GM12878 (cell line): ENCODE data around the gene NACA. TPM values are rescaled to one million over a fixed set of nuclear protein-coding genes. Genes with fewer than 3 reads are reported as not detected.
A peak's percentile ranks its signal among the peaks of the same experiment; 100 is the strongest.

Experiments used
- ATAC-seq: fragments of 200-7000 bp; cut with Tn5 transposase; 3 replicates; pipeline ENCODE4 v1.9.1; 2020; ENCODE audit warnings: mild to moderate bottlenecking, moderate library complexity
- BruUV-seq: library from RNA; stranded (reverse); fragments of 400-500 nt; replicated peaks from 2 replicates; lab custom pipeline; 2021; lab: Mats Ljungman, UMichigan
- CTCF ChIA-PET: fragments of 300-600 bp; sonication (Branson Sonifier 250); formaldehyde crosslinking; extraction: SDS; loops from one replicate; lab custom pipeline; 2021; ENCODE audit warnings: inconsistent platforms; lab: Yijun Ruan, JAX
- POLR2A ChIA-PET: fragments of 350-600 bp; formaldehyde crosslinking; extraction: SDS; loops from one replicate; lab custom pipeline; 2021; ENCODE audit warnings: inconsistent platforms; lab: Charles Lee
- RAD21 ChIA-PET: fragments of 300-600 bp; sonication (Branson Sonifier 250); formaldehyde crosslinking; loops from one replicate; lab custom pipeline; 2023; ENCODE audit warnings: antibody characterized with exemption; ENCODE audit not compliant: unreplicated experiment; lab: Charles Lee
- SMC1A ChIA-PET: fragments of 300-600 bp; sonication (Branson Sonifier 250); formaldehyde crosslinking; loops from one replicate; lab custom pipeline; 2023; ENCODE audit not compliant: unreplicated experiment, uncharacterized antibody; lab: Charles Lee
- DNase-seq: peaks from one replicate; pipeline ENCODE4 v3.0.0-alpha.2; 2011; ENCODE audit warnings: low read depth, low spot score
- FAIRE-seq: peaks from 3 replicates; lab custom pipeline; 2011; peaks lifted over from hg19 to GRCh38; lab: Jason Lieb, UNC
- H2AFZ ChIP-seq: 2 replicates; pipeline ENCODE4 v1.6.0; 2011; ENCODE audit warnings: low read depth, low read length, control low read depth; ENCODE audit not compliant: control insufficient read depth
- H3K27ac ChIP-seq: 2 replicates; pipeline ENCODE4 v1.5.1; 2011; ENCODE audit warnings: control low read depth; ENCODE audit not compliant: control insufficient read depth, insufficient read depth
- H3K27me3 ChIP-seq, 2 experiments: replicated peaks in 1 of 2; 2 replicates each; pipeline versions ENCODE4 v1.6.0 to v1.6.1; 2011; ENCODE audit warnings: low read length in 1 of 2; ENCODE audit not compliant: control insufficient read depth in 2 of 2, insufficient read depth in 2 of 2
- H3K36me3 ChIP-seq, 2 experiments: 2 replicates each; pipeline ENCODE4 v1.5.1; 2011; ENCODE audit warnings: low read length in 1 of 2; ENCODE audit not compliant: control insufficient read depth in 2 of 2, insufficient read depth in 2 of 2
- H3K4me1 ChIP-seq: 2 replicates; pipeline ENCODE4 v1.6.1; 2011; ENCODE audit warnings: mild to moderate bottlenecking, low read length, moderate library complexity, mixed read lengths; ENCODE audit not compliant: control insufficient read depth, insufficient read depth
- H3K4me2 ChIP-seq: 2 replicates; pipeline ENCODE4 v1.6.0; 2011; ENCODE audit warnings: control low read depth; ENCODE audit not compliant: control insufficient read depth, insufficient read depth
- H3K4me3 ChIP-seq: fragments of 200-600 bp; sonication (generic); 2 replicates; pipeline ENCODE4 v1.5.1; 2016
- H3K79me2 ChIP-seq: 2 replicates; pipeline ENCODE4 v1.6.0; 2011; ENCODE audit warnings: low read length; ENCODE audit not compliant: control insufficient read depth, insufficient read depth
- H3K9ac ChIP-seq: 2 replicates; pipeline ENCODE4 v1.8.0; 2011; ENCODE audit warnings: low read length, control low read depth, mixed read lengths; ENCODE audit not compliant: control insufficient read depth, insufficient read depth
- H3K9me3 ChIP-seq: replicated peaks from 3 replicates; pipeline ENCODE4 v1.5.1; 2011; ENCODE audit warnings: mild to moderate bottlenecking, low read length; ENCODE audit not compliant: control insufficient read depth, insufficient read depth
- H4K20me1 ChIP-seq: 2 replicates; pipeline ENCODE4 v1.6.0; 2011; ENCODE audit not compliant: control insufficient read depth, insufficient read depth
- GATAD2B ChIP-seq: fragments of 450-650 bp; conservative IDR thresholded peaks from 2 replicates; pipeline ENCODE4 v1.6.1; 2017; ENCODE audit warnings: low read depth, mild to moderate bottlenecking, moderate library complexity
- HDAC6 ChIP-seq: fragments of 200-600 bp; sonication (generic); IDR thresholded peaks from one replicate; pipeline ENCODE4 v1.8.0; 2017; ENCODE audit warnings: antibody characterized with exemption; ENCODE audit not compliant: unreplicated experiment
- KAT2A ChIP-seq: conservative IDR thresholded peaks from 2 replicates; pipeline ENCODE4 v1.6.1; 2011; ENCODE audit warnings: low read depth, low read length; ENCODE audit not compliant: control insufficient read depth
- TCF3 ChIP-seq: IDR thresholded peaks from 2 replicates; pipeline ENCODE4 v1.6.1; 2012; ENCODE audit warnings: low read depth, mild to moderate bottlenecking, low read length, borderline replicate concordance; ENCODE audit not compliant: insufficient read depth
- WGBS: methylation state at CpG from one replicate; pipeline ENCODE4 v1.1.6; 2016; ENCODE audit warnings: low lambda C conversion rate; ENCODE audit not compliant: insufficient replicate concordance, insufficient coverage; ENCODE audit errors: missing lambda C conversion rate; 5-methylcytosine and 5-hydroxymethylcytosine counted together
- in situ Hi-C: fragments of 300-500 bp; cut with MboI; formaldehyde crosslinking; loops from 9 replicates; pipeline ENCODE4 v1.14.3; 2018; ENCODE audit warnings: mixed read lengths
- intact Hi-C: fragments of 100-400 bp; cut with micrococcal nuclease; formaldehyde crosslinking; loops from one replicate; pipeline ENCODE4 v1.14.2; 2022; ENCODE audit not compliant: unreplicated experiment
- polyA plus RNA-seq, 11 experiments: library from polyadenylated mRNA; depleted of rRNA in 4 of 11; unstranded in 6 of 11; stranded (reverse) in 5 of 11; fragments of >200 nt; fragmentation: Nextera tagmentation in 4 of 11; fragmentation: Illumina TruSeq in 1 of 11; extraction: Ambion mirVana in 4 of 11; extraction: Trizol in 1 of 11; gene quantifications; 1 replicate in 1 of 11; 2 replicates in 10 of 11; pipeline versions ENCODE4 v1.2.1 to v1.2.3, GENCODE V29; 2011 to 2016; ENCODE audit warnings: inconsistent platforms in 2 of 11, missing spikeins in 2 of 11, low read depth in 1 of 11
- total RNA-seq, 4 experiments: library from RNA; depleted of rRNA in 3 of 4; stranded (reverse); fragments of >200 nt in 3 of 4; fragmentation: Illumina TruSeq in 1 of 4; extraction: Trizol in 1 of 4; gene quantifications; 2 replicates each; pipeline versions ENCODE4 v1.2.1 to v1.2.3, GENCODE V29; 2013 to 2021
- TF ChIP-seq, protein P1 (sequence below): fragments of 150-350 bp; IDR thresholded peaks from 2 replicates; pipeline ENCODE4 v1.6.1; 2016; ENCODE audit warnings: low read depth, low read length
- TF ChIP-seq, protein P2 (sequence below), 3 experiments: IDR thresholded peaks in 2 of 3; conservative IDR thresholded peaks in 1 of 3; 2 replicates each; pipeline ENCODE4 v1.5.1; 2011; ENCODE audit warnings: low read depth in 3 of 3, low read length in 3 of 3, mild to moderate bottlenecking in 3 of 3, control low read depth in 2 of 3, moderate library complexity in 2 of 3, inconsistent platforms in 1 of 3, mixed read lengths in 1 of 3; ENCODE audit not compliant: control insufficient read depth in 2 of 3, insufficient read depth in 1 of 3; ENCODE audit errors: extremely low read depth in 1 of 3
- TF ChIP-seq, protein P3 (sequence below): fragments of 450-650 bp; formaldehyde crosslinking; IDR thresholded peaks from 2 replicates; pipeline ENCODE4 v1.5.0; 2022; ENCODE audit warnings: mild to moderate bottlenecking, missing genetic modification characterization
- TF ChIP-seq, protein P4 (sequence below): fragments of 450-650 bp; IDR thresholded peaks from 2 replicates; pipeline ENCODE4 v1.6.1; 2017; ENCODE audit warnings: mild to moderate bottlenecking, moderate library complexity

NACA gene
- total and polyA plus RNA-seq, 10 of the 15 experiments (the other 5 are each of a cell fraction or from before 2014, with no cell fraction given): 1,181 to 2,782 (median 1,905) TPM

DNA sequence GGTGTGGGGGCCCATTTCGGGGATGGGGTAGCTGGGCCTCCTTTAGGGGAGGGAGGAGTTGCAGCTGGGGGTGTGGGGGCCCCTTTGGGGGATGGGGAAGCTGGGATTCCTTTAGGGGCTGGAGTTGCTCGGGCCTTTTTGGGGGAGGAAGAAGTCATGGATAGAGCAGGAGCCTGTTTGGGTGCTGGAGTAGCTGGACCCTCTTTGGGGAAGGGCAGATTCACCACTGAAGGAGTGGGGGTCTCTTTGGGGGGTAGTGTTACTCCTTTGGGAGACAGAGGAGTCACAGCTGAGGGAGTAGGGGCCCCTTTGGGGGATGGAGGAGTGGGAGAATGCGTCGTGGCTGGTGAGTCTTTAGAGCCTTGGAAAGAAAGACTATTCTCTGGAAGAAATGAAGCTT, 6.5 kb downstream of the NACA start (continued):
- TF ChIP-seq, protein P1, sequence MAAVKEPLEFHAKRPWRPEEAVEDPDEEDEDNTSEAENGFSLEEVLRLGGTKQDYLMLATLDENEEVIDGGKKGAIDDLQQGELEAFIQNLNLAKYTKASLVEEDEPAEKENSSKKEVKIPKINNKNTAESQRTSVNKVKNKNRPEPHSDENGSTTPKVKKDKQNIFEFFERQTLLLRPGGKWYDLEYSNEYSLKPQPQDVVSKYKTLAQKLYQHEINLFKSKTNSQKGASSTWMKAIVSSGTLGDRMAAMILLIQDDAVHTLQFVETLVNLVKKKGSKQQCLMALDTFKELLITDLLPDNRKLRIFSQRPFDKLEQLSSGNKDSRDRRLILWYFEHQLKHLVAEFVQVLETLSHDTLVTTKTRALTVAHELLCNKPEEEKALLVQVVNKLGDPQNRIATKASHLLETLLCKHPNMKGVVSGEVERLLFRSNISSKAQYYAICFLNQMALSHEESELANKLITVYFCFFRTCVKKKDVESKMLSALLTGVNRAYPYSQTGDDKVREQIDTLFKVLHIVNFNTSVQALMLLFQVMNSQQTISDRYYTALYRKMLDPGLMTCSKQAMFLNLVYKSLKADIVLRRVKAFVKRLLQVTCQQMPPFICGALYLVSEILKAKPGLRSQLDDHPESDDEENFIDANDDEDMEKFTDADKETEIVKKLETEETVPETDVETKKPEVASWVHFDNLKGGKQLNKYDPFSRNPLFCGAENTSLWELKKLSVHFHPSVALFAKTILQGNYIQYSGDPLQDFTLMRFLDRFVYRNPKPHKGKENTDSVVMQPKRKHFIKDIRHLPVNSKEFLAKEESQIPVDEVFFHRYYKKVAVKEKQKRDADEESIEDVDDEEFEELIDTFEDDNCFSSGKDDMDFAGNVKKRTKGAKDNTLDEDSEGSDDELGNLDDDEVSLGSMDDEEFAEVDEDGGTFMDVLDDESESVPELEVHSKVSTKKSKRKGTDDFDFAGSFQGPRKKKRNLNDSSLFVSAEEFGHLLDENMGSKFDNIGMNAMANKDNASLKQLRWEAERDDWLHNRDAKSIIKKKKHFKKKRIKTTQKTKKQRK: no peak
- TF ChIP-seq GATAD2B: no peak

DNA sequence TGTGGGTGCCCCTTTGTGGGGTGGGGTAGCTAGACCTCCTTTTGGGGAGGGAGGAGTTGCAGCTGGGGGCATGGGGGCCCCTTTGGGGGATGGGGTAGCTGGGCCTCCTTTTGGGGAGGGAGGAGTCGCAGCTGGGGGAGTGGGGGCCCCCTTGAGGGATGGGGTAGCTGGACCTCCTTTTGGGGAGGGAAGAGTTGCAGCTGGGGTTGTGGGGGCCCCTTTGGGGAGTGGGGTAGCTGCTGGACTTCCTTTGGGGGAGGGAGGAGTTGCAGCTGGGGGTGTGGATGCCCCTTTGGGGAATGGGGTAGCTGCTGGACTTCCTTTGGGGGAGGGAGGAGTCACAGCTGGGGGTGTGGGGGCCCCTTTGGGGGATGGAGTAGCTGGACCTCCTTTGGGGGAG, 7.0 kb downstream of the NACA start:
- peaks cover 44% of the 10 kb centered on the region for H3K4me1 ChIP-seq
- H3K79me2 ChIP-seq: peaks cover 78% of the 10 kb centered on the region
- RAD21 ChIA-PET: interaction anchor here (0.6 to 1.4 kb wide), 3 partner anchors 34 to 315 kb away, joined by 3 to 4 read pairs (median 3); no protein-coding TSS in a partner anchor
- SMC1A ChIA-PET: no interaction called here
- H2AFZ ChIP-seq: no peak overlapping the region
- FAIRE-seq (no peak), DNase-seq (no peak), ATAC-seq (no peak)
- POLR2A ChIA-PET: interaction anchor here (0.6 to 0.7 kb wide), 2 partner anchors 16 to 125 kb away, joined by 3 read pairs; no protein-coding TSS in a partner anchor
- in situ Hi-C loops (no loop called here), intact Hi-C loops (no loop called here)
- no peak overlapping the region for H3K9ac ChIP-seq
- H3K36me3 ChIP-seq: peaks cover 28 to 48% of the 10 kb centered on the region in 2 experiments
- no peak overlapping the region for H3K4me3 ChIP-seq
- H4K20me1 ChIP-seq: peaks cover 40% of the 10 kb centered on the region
- H3K27ac ChIP-seq: no peak overlapping the region
- no peaks in the 10 kb centered on the region for H3K9me3 ChIP-seq
- CTCF ChIA-PET: interaction anchor here (1.2 to 1.6 kb wide), 3 partner anchors 29 to 393 kb away, joined by 3 read pairs; no protein-coding TSS in a partner anchor
- BruUV-seq: no TSS peak
- H3K4me2 ChIP-seq: peak overlapping the region; percentile 33; the same call in 1 of the 2 replicates
- H3K27me3 ChIP-seq: no peaks in the 10 kb centered on the region
- WGBS: no CpG with 5 or more reads among the region's 1 CpG
- TF ChIP-seq HDAC6 (no peak), TCF3 (no peak), KAT2A (no peak)
- TF ChIP-seq, protein P2, sequence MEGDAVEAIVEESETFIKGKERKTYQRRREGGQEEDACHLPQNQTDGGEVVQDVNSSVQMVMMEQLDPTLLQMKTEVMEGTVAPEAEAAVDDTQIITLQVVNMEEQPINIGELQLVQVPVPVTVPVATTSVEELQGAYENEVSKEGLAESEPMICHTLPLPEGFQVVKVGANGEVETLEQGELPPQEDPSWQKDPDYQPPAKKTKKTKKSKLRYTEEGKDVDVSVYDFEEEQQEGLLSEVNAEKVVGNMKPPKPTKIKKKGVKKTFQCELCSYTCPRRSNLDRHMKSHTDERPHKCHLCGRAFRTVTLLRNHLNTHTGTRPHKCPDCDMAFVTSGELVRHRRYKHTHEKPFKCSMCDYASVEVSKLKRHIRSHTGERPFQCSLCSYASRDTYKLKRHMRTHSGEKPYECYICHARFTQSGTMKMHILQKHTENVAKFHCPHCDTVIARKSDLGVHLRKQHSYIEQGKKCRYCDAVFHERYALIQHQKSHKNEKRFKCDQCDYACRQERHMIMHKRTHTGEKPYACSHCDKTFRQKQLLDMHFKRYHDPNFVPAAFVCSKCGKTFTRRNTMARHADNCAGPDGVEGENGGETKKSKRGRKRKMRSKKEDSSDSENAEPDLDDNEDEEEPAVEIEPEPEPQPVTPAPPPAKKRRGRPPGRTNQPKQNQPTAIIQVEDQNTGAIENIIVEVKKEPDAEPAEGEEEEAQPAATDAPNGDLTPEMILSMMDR (IDR thresholded peaks at IDR 0.05 in 2 of 3, conservative IDR thresholded peaks at IDR 0.05 in 1 of 3; ENCODE audit: control insufficient read depth in 2 of 3, extremely low read depth in 1 of 3, insufficient read depth in 1 of 3, low read depth in 3 of 3, low read length in 3 of 3): no peak
- TF ChIP-seq, protein P3, sequence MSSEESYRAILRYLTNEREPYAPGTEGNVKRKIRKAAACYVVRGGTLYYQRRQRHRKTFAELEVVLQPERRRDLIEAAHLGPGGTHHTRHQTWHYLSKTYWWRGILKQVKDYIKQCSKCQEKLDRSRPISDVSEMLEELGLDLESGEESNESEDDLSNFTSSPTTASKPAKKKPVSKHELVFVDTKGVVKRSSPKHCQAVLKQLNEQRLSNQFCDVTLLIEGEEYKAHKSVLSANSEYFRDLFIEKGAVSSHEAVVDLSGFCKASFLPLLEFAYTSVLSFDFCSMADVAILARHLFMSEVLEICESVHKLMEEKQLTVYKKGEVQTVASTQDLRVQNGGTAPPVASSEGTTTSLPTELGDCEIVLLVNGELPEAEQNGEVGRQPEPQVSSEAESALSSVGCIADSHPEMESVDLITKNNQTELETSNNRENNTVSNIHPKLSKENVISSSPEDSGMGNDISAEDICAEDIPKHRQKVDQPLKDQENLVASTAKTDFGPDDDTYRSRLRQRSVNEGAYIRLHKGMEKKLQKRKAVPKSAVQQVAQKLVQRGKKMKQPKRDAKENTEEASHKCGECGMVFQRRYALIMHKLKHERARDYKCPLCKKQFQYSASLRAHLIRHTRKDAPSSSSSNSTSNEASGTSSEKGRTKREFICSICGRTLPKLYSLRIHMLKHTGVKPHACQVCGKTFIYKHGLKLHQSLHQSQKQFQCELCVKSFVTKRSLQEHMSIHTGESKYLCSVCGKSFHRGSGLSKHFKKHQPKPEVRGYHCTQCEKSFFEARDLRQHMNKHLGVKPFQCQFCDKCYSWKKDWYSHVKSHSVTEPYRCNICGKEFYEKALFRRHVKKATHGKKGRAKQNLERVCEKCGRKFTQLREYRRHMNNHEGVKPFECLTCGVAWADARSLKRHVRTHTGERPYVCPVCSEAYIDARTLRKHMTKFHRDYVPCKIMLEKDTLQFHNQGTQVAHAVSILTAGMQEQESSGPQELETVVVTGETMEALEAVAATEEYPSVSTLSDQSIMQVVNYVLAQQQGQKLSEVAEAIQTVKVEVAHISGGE: no peak
- TF ChIP-seq, protein P4, sequence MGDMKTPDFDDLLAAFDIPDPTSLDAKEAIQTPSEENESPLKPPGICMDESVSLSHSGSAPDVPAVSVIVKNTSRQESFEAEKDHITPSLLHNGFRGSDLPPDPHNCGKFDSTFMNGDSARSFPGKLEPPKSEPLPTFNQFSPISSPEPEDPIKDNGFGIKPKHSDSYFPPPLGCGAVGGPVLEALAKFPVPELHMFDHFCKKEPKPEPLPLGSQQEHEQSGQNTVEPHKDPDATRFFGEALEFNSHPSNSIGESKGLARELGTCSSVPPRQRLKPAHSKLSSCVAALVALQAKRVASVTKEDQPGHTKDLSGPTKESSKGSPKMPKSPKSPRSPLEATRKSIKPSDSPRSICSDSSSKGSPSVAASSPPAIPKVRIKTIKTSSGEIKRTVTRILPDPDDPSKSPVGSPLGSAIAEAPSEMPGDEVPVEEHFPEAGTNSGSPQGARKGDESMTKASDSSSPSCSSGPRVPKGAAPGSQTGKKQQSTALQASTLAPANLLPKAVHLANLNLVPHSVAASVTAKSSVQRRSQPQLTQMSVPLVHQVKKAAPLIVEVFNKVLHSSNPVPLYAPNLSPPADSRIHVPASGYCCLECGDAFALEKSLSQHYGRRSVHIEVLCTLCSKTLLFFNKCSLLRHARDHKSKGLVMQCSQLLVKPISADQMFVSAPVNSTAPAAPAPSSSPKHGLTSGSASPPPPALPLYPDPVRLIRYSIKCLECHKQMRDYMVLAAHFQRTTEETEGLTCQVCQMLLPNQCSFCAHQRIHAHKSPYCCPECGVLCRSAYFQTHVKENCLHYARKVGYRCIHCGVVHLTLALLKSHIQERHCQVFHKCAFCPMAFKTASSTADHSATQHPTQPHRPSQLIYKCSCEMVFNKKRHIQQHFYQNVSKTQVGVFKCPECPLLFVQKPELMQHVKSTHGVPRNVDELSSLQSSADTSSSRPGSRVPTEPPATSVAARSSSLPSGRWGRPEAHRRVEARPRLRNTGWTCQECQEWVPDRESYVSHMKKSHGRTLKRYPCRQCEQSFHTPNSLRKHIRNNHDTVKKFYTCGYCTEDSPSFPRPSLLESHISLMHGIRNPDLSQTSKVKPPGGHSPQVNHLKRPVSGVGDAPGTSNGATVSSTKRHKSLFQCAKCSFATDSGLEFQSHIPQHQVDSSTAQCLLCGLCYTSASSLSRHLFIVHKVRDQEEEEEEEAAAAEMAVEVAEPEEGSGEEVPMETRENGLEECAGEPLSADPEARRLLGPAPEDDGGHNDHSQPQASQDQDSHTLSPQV: no peak
